EL (cell line): ENCODE results near the gene PAH.

Source experiments
- DNase-seq: peaks from one replicate; pipeline ENCODE4 v3.0.0-alpha.2; 2016

Gene PAH

DNA sequence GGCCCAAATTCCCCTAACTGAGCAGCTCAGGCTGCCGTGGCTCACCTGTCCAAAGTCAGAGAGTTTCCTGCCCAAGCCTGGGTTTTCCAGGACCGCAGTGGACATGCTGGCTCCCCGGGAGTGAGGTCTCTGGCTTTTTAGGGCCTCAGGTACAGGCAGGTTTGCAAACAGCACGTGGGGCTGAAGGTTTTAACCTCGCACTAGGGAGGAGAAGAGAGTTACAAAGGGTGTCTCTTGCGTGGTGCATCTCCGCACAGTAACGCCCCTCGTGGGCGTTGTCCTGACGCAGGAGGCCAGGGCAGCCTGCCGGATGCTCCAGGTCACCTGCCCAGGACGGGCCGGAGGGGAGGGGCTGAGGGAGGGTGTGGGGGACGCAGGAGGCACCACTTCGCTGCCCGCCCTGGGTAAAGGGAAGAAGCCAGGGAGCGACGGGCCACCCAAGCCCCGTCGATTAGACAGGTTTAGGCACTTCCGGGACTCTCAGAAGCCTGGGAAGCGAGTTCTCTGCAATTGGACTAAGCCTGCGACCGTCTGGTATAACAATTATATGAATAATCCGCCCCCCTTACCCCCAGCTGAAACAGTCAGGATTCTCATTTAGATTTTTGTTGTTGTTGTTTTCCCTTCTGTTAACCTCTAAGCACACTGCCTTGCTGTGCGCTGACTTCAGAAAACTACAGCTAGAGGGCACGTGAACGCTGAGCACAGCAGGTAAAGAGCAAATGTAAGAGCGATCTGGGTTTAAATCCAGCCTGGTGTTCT lies at the start of gene PAH:
Gene PAH, minus strand, starts transcription at position 219 of the 762 bp plus-strand sequence. Its CDS starts 114 bp downstream, at position 105.
- peak; percentile 1 for DNase-seq

DNA sequence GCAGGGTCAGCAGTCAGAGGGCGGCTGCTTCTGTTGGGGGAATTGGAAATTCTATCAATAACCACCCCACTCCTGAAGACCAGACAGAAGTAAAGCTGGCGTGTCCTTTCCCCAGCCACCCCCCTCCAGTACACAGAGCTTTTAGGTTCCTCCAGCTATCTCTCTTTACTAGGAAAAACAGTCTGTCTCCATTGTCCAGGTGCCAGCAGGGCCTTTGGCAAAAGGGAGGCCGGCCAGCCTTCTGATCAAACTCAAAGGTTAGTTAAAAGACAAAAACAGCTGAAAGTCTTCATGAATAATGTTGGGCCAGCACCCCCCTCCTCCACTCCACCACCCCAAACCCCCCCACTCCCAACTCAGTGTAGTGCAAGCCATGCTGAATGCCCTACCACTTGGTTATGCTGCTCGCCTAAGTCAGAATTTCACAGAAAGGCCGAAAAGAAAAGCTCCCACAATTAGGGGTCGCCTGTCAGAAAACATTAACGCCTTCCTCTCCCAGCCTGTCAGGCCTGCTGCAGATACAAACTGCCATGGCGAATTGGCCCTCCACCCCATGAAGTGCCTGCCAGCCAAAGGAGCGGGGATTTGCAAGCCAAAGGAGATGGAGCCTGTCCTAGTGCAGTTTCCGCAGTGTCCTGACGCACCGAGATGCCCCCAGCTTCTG lies 49.3 kb upstream of the PAH start:
- no peak for DNase-seq

DNA sequence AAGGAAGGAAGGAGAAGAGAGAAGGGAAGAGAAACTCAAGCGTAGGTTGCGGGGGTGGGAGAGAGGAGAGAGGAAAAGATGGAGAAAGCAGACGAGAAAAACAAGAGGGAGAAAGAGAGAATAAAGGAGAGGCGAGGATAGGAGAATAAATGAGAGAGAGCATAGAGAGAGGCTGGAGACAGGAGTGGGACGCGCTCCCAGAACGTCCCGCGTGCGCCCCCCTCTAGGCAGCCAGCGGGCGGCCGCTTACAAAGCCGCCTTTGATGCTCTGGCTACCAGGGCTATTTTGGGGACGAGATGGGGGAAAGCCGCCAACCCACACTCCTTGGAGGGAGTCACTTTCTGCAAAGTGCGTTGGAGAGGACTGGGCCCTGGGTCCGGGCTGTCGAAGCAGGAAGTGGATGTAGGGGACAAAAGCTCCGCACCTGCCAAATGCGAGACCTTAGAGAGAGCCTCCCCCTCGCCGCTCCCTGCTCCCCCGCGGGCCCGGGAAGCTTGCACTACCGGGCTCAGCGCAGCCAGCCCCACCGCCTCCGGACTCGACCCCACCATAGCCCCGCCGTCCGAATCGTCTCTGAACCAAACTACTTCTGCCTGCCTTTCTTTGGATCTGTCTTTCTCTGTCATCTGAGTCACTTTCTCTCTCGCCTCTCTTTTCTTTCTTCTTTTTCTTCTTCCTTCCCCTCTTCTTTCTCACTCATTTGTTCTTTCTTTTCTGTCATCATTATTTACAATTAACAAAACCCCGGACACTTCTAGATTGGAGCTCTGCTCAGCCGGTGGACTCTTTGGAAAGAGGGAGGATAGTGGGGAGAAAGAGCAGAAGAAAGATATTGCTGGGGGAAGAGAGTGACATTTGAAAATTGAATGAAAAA lies 48.5 kb upstream of the PAH start:
- no peak for DNase-seq

DNA sequence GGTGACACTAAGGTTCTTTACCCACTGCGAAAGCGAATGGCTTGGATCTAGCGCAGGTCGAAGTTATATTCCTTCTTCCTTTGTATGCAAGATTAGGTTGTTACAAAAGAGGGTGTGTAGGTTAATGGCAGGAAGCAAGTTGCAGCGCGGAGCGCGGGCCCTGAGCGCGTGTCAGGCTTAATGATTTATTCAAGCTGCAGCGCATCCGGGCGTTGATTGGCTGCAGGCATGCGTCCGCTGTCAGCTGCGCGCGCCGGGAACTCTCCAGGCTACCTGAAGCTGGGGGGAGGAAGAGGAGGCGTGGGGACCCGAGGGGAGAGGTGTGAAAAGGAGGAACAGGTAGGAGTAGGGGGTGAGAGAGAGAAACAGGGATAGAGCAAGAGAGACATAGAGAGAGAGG lies 47.8 kb upstream of the PAH start:
- DNase-seq = no peak

DNA sequence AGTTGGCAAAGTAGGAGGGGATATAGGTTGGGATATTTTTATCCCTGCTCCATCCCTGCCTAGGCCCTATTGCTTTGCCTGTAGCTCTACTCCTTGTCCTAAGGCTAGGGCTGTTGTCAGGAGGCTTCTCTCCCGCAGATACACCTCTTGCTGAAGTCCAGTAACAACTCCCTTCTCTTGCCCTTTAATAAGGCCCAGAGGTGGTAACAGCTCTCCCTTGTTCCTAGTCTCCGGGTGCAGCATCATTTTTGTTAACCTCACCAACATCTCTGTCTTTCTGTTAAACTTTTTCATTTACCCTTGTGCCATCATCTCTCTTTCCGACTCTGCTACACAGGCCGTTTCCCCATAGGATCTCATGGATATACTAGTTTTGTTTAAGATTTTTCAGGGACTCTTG lies 46.8 kb upstream of the PAH start:
- DNase-seq = no peak

DNA sequence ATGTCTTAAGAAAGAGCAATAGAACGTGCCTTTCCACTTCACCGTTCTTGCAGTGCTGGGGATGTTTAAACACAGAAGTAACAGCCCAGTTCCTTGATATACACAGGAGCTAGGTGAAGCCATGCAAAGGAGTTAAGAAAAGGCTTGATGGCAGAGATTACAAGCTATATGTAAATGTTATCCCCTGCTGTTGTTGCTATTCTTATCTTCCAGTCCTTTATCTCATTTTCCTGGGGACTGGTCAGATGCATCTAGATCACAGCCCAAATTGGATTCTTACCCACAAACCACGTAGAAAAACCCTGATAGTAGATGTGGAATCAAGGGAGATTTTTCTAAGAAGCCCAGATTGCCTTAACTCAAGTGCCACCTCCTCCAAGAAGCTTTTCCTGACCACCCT lies 45.9 kb upstream of the PAH start:
- no peak for DNase-seq

DNA sequence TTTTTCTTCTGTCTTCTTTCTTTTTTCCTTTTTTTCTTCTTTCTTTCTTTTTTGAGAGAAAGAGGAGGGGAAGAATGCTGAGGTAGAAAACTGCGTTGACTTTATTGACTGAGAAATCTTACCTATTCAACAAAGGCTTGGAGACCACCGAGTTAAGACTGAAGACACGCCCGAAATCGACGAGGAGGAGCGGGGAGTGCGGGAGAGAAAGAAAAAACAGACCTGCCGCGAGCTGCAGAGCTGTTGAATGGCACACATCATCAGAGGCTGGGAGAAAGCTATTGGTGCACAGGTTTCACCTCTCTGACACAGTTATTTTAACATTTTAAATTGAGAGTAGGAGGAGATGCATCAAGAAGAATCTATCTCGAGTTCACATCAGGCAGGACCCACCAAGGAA lies 45.5 kb upstream of the PAH start:
- no peak for DNase-seq

DNA sequence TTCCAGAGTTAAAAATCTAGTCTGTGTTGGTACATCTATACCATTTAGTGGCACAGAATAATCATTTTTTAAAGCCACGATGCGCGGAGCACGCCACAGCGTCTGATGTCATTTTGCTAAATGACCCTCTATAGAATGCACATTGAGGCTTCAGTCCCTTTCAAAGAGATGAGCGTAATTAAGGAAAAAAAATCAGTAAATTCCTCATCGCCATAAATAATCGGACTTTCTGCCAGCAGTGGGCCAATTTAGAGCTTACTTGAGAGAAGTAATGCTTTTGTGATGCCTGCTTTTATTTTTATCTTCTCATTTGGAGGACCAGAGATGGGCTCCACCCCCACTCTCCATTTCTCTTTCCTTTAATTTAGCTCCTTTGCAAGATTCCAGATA lies 44.4 kb upstream of the PAH start:
- no peak for DNase-seq

DNA sequence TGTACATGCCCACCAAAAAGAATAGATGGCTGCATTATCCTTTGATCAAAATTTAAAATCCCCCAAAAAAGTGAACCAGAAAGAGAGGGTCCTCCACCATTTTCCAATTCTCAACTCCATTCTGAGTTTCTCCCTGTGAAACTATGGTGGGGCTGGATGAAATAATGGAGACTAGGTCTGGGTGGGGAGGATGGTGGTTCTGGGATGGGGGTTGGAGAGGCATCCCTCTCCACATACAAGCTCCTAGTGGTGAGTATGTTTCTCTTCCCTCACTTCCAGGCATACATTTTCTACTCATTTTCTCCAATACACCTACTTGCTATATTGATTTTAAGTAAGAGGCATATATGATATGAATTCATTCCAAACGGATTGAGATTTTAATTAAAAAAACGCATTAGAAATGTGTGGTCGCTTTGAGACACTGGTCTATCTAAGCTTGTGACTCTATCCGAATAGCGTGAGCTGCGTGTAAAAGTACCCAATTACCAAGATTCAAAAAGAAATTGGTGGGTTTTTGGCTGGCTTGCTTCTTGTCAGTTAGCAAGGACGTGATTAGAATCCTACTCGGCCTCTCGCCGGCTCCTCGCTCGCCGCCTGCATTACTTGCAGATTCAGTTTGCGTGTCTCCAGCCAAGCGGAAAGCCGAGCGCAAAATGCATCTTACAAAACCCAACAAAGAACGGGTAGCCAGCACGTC lies 43.9 kb upstream of the PAH start:
- DNase-seq = no peak

DNA sequence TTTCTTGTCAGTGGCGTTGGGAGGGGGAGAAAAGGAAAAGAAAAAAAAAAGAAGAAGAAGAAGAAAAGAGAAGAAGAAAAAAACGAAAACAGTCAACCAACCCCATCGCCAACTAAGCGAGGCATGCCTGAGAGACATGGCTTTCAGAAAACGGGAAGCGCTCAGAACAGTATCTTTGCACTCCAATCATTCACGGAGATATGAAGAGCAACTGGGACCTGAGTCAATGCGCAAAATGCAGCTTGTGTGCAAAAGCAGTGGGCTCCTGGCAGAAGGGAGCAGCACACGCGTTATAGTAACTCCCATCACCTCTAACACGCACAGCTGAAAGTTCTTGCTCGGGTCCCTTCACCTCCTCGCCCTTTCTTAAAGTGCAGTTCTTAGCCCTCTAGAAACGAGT lies 42.3 kb upstream of the PAH start:
- DNase-seq = no peak

DNA sequence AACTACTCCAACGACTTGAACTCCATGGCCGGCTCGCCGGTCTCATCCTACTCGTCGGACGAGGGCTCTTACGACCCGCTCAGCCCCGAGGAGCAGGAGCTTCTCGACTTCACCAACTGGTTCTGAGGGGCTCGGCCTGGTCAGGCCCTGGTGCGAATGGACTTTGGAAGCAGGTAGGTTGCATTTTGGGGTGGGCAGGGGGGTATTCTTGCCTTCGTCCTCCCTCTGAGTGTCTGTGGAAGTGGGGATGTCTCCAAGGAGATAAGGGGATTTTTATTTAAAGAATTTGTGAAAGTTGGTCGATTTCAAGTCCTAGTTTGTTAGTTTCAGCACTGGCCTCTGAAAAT lies 41.8 kb upstream of the PAH start:
- no peak for DNase-seq

DNA sequence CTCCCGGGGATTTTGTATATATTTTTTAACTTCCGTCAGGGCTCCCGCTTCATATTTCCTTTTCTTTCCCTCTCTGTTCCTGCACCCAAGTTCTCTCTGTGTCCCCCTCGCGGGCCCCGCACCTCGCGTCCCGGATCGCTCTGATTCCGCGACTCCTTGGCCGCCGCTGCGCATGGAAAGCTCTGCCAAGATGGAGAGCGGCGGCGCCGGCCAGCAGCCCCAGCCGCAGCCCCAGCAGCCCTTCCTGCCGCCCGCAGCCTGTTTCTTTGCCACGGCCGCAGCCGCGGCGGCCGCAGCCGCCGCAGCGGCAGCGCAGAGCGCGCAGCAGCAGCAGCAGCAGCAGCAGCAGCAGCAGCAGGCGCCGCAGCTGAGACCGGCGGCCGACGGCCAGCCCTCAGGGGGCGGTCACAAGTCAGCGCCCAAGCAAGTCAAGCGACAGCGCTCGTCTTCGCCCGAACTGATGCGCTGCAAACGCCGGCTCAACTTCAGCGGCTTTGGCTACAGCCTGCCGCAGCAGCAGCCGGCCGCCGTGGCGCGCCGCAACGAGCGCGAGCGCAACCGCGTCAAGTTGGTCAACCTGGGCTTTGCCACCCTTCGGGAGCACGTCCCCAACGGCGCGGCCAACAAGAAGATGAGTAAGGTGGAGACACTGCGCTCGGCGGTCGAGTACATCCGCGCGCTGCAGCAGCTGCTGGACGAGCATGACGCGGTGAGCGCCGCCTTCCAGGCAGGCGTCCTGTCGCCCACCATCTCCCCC lies 41.2 kb upstream of the PAH start:
- DNase-seq = peak; percentile 24

DNA sequence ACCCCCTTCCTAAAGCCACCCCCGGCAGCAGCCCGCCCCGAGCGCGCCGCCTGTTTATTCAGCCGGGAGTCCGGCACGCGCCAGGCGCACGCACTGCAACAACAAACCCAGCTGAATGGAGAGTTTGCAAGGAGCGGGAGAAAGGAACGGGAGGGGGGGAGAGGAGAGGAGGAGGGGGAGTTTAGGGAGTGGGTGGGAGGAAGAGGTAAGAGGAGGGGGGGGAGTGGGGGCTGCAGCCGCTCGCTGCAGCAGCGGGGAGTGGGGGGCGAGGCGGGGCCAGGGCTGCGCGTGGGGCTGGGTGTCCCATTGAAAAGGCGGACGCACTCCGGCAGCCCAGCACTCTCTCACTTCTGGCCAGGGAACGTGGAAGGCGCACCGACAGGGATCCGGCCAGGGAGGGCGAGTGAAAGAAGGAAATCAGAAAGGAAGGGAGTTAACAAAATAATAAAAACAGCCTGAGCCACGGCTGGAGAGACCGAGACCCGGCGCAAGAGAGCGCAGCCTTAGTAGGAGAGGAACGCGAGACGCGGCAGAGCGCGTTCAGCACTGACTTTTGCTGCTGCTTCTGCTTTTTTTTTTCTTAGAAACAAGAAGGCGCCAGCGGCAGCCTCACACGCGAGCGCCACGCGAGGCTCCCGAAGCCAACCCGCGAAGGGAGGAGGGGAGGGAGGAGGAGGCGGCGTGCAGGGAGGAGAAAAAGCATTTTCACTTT lies 40.5 kb upstream of the PAH start, which contains the start of gene ASCL1:
Gene ASCL1, plus strand, starts transcription at position 336 of the 712 bp plus-strand sequence. CDS start 571 bp downstream, outside the sequence.
- DNase-seq = peak; percentile 13

DNA sequence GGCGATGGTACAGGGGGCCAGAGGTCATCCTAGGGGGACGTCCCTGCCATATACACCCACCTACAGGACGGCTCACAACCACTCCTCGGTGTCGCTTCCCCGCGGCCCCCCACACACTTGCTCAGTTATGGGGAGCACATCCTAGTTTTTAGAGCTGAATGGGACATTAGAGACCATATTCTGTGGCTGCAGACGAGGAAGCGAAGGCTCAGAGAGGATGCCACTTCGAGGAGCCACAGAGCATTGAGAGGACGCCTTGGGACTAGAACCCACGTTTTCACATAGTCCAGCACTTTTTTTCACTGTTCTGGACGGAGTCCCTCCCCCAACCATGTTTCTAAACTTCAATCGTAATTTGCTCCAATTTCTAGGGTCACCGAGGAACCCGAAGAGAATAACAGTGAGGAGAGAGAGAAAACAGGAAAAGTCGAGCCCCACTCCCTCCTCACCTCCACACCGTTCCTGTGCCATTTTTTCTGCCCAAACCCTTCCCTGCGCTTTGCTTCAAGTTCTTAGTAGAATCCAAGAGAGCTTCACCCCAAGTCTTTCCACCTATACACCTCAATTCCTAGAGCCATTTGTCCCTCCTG lies 39.8 kb upstream of the PAH start:
- DNase-seq = no peak

DNA sequence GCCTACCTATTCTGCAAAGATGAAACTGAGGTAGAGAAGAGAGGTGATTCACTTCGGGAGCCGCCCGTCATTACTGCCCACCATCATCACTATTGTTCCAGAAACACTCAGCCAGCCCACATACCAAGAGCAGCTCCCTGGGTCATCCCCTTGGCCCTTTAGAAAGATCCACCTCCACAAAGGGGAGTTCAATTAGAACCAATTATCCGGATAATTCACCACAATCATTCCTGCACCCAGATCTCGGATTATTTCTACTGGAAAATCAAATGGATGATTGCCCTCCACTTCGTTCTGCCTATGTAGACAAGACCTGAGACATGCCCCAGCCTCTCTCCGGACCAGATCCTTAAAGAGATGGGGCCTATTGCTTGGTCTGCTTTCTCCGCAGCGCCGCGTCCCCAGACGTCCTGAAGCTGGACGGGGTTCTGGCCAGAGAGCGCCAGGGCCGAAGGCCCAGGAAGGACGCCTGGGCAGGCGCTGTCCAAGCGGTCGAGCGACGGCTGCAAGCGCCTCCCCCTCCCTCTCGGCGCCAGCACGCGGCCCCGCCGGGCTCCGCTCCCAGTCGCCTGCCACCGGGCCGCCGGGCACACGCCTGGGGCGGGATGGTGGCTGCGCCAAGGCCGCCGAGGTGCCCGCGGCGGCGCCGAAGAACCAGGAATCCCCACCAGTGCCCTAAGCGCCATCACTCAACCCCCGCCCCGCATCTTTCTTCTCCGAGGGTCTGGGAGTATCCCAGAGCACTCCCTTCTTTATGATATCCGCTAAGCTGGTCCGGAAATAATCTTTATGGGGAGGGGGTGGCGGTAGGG lies 39.1 kb upstream of the PAH start:
- no peak for DNase-seq

DNA sequence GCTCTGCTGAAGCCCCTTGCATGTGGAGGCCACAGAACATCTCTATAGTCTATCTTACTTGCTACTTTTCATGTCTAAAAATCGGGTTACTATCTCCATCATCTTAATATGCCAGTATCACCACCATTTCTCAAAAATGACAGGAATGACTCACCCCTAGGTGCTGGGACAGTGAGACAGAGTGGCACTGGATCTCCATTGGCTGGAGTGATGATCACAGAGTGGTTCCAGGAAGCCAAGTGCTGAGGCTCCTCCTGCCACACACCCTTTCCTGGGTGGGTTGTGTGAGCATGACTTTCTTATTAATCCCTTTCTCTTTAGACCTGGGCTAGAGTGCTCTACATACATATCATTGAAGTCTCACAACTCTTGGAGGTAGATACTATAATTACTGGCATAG lies 37.1 kb upstream of the PAH start:
- DNase-seq = no peak

DNA sequence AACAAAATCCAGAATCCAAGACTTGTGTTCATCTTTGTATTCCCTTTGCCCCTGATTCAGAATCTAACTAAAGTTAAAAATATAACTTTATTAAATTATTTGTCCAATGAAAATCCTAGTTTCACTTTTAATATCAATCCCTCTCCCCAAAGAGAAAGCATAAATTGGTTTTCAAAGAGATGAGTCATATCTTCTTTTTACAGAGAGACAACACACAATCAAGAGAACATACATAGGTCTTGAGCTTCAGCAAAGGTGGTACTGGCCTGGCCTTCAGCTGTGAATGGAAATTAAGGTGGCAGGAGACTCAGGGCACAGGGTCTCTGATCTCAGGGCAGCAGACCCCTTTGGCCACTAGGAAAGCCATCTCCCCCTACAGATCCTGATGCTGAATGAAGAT lies 36.2 kb upstream of the PAH start:
- no peak for DNase-seq

DNA sequence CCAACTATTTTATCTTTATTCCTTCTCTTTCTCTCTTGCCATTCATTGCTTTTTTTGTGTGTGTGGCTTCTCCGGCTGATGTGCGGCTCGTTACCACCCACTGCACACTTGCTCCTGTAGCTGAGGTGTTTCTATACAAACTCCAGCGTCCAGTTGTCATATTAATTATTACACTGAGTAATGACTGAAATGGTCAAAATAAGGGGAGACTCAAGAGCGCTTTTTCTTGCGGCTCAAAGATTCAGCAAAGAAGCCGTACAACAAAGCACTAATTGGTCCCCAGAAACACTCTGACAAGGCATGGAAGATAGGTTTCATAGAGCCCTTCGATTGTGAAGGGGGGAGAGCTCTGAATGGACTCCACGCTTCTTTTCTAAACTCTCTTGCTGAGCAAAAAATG lies 34.8 kb upstream of the PAH start:
- DNase-seq = no peak

DNA sequence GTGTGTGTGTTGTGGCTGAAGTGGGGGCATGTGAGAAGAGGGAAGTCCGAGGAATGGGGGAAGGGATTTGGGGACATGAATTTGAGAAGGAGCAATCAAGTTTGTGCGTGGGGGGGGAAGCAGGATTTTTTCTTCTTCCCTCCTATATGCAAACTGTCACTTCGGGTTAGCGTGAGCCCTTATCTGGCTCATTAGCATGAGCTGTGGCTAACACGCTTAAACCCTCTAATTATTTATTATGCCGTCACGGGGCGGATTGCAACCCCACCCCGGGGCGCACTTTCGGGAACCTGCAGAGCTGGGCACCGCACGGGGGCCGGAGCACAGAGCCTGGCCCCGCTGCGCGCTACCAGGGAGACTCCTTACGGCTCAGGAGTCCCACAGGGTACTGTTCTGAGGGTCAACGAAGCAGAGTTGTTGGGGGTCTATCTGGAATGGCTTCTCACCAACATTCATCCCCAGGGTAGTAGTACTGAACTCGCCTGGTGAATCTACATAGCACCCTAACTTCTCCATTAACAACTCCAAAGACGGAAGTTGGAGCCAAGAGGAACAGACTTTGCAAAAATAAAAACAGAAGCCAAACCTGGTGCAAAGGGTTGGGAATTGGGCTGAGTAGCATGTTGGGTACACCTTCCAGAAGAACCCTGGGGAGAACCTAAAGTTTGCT lies 34.0 kb upstream of the PAH start:
- no peak for DNase-seq
